ENCODE measurements around the gene NFILZ. TPM values are rescaled to one million over a fixed set of nuclear protein-coding genes. Genes with fewer than 3 reads are reported as not detected.

Gene NFILZ
- total RNA-seq, 2 experiments from 2014 or later = not detected

DNA sequence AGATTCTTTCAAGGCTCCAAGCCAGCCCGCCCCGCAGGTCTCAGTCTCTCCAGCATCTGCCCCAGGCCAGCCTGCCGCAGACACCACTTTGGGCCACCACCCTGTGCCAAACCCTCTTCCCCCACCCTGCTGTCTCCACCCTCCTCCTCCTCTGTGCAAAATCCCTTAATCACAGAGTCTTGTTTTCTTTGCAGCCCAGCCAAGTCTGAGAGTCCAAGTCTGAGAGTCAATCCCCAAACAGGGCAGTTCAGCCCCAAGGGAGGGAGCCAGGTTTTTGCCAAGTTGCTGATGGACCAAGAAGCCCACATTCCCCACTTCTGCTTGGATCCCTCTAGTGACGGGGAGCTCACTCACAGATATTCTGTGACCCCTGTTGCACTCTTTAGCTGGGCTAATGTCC lies 23.0 kb upstream of the NFILZ start:
- no peak overlapping the region for H3K4me3 ChIP-seq (ENCODE audit: low read depth, low read length, poor library complexity, severe bottlenecking)
- H3K79me2 ChIP-seq (ENCODE audit: insufficient read depth, low read depth, low read length) = no peaks in the 10 kb centered on the region
- H3K36me3 ChIP-seq (ENCODE audit: insufficient read depth, low read length) = no peaks in the 10 kb centered on the region
- no peaks in the 10 kb centered on the region for H4K20me1 ChIP-seq (ENCODE audit: insufficient read depth, low read length)
- H3K4me1 ChIP-seq (ENCODE audit: insufficient read depth, low read length, poor library complexity, severe bottlenecking) = no peaks in the 10 kb centered on the region
- no peak for DNase-seq (ENCODE audit: low spot score)
- H3K9me3 ChIP-seq (ENCODE audit: low read length) = no peaks in the 10 kb centered on the region
- H3K27ac ChIP-seq (ENCODE audit: low read depth, low read length, poor library complexity, severe bottlenecking) = no peak overlapping the region
- TF ChIP-seq EZH2phosphoT487 (IDR thresholded peaks at IDR 0.05; ENCODE audit: borderline replicate concordance, low read depth, low read length) = no peak
- TF ChIP-seq, protein P1, sequence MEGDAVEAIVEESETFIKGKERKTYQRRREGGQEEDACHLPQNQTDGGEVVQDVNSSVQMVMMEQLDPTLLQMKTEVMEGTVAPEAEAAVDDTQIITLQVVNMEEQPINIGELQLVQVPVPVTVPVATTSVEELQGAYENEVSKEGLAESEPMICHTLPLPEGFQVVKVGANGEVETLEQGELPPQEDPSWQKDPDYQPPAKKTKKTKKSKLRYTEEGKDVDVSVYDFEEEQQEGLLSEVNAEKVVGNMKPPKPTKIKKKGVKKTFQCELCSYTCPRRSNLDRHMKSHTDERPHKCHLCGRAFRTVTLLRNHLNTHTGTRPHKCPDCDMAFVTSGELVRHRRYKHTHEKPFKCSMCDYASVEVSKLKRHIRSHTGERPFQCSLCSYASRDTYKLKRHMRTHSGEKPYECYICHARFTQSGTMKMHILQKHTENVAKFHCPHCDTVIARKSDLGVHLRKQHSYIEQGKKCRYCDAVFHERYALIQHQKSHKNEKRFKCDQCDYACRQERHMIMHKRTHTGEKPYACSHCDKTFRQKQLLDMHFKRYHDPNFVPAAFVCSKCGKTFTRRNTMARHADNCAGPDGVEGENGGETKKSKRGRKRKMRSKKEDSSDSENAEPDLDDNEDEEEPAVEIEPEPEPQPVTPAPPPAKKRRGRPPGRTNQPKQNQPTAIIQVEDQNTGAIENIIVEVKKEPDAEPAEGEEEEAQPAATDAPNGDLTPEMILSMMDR (conservative IDR thresholded peaks at IDR 0.05; ENCODE audit: low read length) = no peak
- ChIA-PET POLR2A (no interaction called here), CTCF (ENCODE audit: unreplicated experiment) (no interaction called here)
- no peak overlapping the region for H2AFZ ChIP-seq (ENCODE audit: low read length)
- intact Hi-C loops (cut with micrococcal nuclease; ENCODE audit: unreplicated experiment) = no loop called here
- no TSS peak for BruUV-seq (replicated peaks)
- H3K9me2 ChIP-seq (ENCODE audit: insufficient read depth, low read length) = no peaks in the 10 kb centered on the region
- H3K4me2 ChIP-seq (ENCODE audit: low read length) = no peak overlapping the region

DNA sequence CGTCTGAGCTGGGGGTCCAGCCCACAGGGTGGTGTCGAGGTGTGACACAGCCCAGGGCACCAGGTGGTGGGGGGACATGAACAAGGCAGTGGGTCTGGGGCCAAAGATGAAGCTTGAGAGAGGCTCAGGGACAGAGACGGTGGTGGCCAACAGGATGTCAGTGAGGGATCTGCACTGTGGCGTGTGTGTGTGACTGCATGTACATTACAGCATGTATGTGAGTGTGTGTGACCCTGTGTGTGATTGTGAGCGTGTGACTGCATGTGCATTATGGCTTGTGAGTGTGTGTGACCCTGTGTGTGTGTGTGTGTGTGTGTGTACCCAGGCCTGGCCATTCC lies 21.5 kb upstream of the NFILZ start:
- ChIA-PET POLR2A (no interaction called here), CTCF (ENCODE audit: unreplicated experiment) (no interaction called here)
- Histone ChIP-seq H4K20me1 (ENCODE audit: insufficient read depth, low read length) (no peaks in the 10 kb centered on the region), H3K4me3 (ENCODE audit: low read depth, low read length, poor library complexity, severe bottlenecking) (no peak overlapping the region), H3K27ac (ENCODE audit: low read depth, low read length, poor library complexity, severe bottlenecking) (no peak overlapping the region), H3K9me2 (ENCODE audit: insufficient read depth, low read length) (no peaks in the 10 kb centered on the region), H2AFZ (ENCODE audit: low read length) (no peak overlapping the region), H3K4me1 (ENCODE audit: insufficient read depth, low read length, poor library complexity, severe bottlenecking) (no peaks in the 10 kb centered on the region), H3K79me2 (ENCODE audit: insufficient read depth, low read depth, low read length) (no peaks in the 10 kb centered on the region), H3K36me3 (ENCODE audit: insufficient read depth, low read length) (no peaks in the 10 kb centered on the region), H3K4me2 (ENCODE audit: low read length) (no peak overlapping the region), H3K9me3 (ENCODE audit: low read length) (no peaks in the 10 kb centered on the region)
- intact Hi-C loops (cut with micrococcal nuclease; ENCODE audit: unreplicated experiment) = no loop called here
- DNase-seq (ENCODE audit: low spot score) = no peak
- TF ChIP-seq, protein P1 (conservative IDR thresholded peaks at IDR 0.05; ENCODE audit: low read length) = no peak
- no TSS peak for BruUV-seq (replicated peaks)

DNA sequence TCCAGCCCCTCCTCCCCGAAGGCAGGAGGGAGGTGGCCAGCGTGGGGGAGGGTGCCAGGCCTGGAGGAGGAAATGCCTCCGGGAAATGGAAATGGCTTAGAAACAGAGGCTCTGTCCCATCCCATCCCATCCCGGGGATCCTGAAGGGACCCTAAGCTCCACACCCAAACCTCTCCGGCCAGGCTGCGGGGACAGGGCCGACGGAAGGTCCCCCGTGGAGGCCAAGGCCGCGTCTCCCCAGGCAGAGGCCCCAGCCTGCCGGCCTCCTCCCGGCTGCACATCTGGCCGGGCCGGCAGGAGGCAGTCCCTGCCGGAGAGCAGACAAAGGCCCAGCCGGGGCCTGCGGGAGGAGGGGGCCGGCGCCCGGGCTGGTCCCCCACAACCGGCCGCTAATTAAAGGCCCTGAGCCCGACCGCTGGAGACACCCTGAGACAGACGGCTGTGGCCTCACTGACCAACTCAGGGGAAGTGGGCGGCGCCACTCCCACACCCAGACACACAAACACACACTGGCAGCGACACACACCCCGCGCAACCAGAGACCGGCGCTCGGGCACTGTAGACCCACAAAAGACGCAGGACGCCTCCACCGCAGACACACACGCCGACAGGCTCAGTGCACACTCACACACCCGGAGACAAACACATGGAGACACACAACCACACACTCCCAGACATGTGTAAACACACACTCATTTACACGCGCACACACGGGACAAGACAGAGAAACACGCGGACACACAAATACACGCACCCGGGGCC lies 21.0 kb upstream of the NFILZ start:
- Histone ChIP-seq H3K4me2 (ENCODE audit: low read length) (no peak overlapping the region), H2AFZ (ENCODE audit: low read length) (no peak overlapping the region), H3K36me3 (ENCODE audit: insufficient read depth, low read length) (no peaks in the 10 kb centered on the region), H3K79me2 (ENCODE audit: insufficient read depth, low read depth, low read length) (no peaks in the 10 kb centered on the region), H3K27ac (ENCODE audit: low read depth, low read length, poor library complexity, severe bottlenecking) (no peak overlapping the region), H3K4me3 (ENCODE audit: low read depth, low read length, poor library complexity, severe bottlenecking) (no peak overlapping the region), H4K20me1 (ENCODE audit: insufficient read depth, low read length) (no peaks in the 10 kb centered on the region), H3K9me2 (ENCODE audit: insufficient read depth, low read length) (no peaks in the 10 kb centered on the region), H3K4me1 (ENCODE audit: insufficient read depth, low read length, poor library complexity, severe bottlenecking) (no peaks in the 10 kb centered on the region), H3K9me3 (ENCODE audit: low read length) (no peaks in the 10 kb centered on the region)
- no peak for DNase-seq (ENCODE audit: low spot score)
- intact Hi-C loops (cut with micrococcal nuclease; ENCODE audit: unreplicated experiment) = no loop called here
- ChIA-PET POLR2A (no interaction called here), CTCF (ENCODE audit: unreplicated experiment) (no interaction called here)
- BruUV-seq (replicated peaks) = no TSS peak
- TF ChIP-seq, protein P1 (conservative IDR thresholded peaks at IDR 0.05; ENCODE audit: low read length) = no peak
- no peak for TF ChIP-seq EZH2phosphoT487 (IDR thresholded peaks at IDR 0.05; ENCODE audit: borderline replicate concordance, low read depth, low read length)
